SK-N-DZ (cell line): ENCODE results near the gene EPC2.
"Not testable (repeated sequence)": the region's sequence is repeated elsewhere in the genome, so short reads cannot be mapped to it uniquely, and the experiment has no call there.

Experiments used
- DNase-seq: peaks from one replicate; pipeline ENCODE4 v3.0.0-alpha.2; 2015; ENCODE audit warnings: low spot score

The EPC2 gene

GRCh38 chr2:148721991-148722777 lies 77.6 kb downstream of the EPC2 start:
- no peak for DNase-seq

DNA sequence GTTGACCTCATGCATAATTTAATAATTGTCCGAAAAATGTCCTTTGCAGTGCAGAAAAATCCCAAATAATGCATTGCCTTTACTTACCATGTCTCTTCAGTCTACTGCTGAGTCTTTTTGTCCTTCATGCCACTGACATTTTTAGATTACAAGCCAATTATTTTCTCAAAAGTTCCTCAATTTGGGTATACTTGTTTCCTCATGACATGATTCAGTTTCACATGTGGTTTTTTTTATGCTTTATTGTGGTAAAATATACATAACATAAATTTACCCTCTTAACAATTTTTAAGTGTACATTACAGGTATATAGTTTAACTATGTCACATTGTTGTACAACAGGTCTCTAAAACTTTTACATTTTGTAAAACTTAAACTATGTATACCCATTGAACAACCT lies 81.0 kb downstream of the EPC2 start:
- DNase-seq: no peak

GRCh38 chr2:148726228-148726627 lies 81.7 kb downstream of the EPC2 start:
- DNase-seq: no peak

DNA sequence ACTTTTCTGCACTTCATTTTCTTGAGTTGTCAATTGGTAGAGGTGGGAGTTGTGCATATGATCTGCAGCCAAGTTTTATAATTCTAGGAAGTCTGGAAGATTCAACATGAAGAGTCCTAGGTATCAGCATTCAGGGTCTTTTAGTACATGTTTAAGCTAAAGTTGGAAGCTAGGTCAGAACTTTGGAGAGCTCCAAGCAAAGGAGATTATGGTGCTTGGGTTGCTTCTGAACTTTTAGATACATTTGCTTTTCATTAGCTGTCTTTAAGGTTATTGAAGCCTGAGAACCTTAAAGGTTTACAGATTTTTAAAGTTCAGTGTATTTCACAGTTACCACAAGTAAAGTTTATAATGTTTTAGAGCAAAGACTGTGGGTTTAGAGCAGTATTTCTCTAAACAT lies 85.5 kb downstream of the EPC2 start:
- no peak for DNase-seq

DNA sequence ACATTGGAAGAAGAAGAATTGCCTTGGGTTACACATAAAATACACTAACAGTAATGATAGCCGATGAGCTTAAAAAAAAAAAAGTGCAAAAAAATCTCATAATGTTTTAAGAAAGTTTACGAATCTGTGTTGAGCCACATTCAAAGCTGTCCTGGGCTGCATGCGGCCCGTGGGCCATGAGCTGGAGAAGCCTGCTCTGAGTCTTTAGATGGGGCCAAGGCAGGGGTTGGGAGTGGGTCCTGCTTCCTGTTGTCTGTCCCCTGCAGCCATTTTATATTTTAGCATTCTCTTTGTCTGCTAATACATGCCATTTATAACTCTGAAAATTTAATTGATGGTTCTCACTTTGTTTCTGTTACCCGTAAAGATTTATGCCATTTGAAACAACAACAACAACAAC lies 93.2 kb downstream of the EPC2 start:
- DNase-seq: no peak

DNA sequence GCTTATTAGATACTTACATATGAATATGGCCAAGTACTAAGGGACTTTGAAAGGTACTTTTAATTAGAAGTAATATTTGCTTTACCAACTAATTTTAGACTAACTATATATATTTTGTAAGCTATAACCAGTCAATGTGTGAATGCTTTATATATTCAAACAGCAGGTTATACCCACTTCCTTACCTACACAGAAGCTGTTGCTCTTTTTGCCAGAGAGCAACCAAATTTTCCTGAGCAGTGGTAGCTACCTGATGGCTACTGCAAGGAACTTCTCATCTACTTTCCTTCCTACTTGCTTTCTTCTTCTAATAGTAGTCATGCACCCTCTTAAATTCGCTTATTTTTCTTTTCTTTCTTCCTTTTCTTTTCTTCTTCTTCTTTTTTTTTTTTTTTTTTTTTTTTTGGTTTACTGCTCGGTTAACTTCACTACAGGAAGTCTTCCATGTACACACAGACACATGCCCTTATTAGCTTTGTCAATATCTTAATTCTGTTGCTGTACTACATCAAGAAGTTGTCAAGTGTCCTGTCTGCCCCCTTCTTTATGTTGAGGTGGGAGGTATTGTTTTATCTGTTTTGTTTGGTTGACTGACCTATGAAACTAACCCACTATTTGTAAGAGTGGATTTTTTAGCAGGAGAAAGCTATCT lies 95.0 kb downstream of the EPC2 start:
- DNase-seq: no peak

- no peak for DNase-seq
These were observed 97.8 kb downstream of the EPC2 start for GRCh38 chr2:148742373-148742772.

DNA sequence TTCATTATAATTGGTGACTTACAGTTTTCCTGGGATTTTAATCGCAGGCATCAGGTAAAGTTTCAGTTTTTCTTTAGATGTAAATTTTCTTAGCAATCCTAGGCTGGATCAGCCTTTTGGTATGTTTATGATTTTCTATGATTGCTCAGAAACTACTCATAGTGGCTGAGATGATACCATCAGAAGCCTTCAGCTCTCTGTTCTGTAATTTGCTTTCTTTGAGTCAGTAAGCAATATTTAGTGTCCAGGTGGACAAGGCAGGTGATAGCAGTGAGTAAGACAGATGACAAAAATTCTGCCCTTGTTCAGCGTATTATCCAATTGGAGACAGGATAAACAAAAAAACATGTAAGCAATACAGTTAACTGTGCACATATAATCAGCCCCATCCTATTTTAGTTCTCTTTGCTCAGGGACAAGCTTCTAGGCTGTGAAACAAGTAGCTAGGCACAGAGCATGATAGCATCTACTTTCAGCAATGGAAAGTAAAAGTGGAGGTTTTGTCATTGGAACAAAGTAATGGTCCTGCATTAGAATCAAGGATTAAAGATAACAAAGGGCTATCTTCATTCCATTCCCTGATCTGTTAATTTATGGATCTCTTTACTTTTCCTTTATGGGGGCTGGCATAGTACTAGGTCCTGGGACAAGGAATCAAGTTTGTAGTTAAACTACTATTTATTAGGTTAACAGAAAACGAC lies 100.8 kb downstream of the EPC2 start:
- no peak for DNase-seq

GRCh38 chr2:148746973-148747372 lies 102.4 kb downstream of the EPC2 start:
- DNase-seq: no peak

DNA sequence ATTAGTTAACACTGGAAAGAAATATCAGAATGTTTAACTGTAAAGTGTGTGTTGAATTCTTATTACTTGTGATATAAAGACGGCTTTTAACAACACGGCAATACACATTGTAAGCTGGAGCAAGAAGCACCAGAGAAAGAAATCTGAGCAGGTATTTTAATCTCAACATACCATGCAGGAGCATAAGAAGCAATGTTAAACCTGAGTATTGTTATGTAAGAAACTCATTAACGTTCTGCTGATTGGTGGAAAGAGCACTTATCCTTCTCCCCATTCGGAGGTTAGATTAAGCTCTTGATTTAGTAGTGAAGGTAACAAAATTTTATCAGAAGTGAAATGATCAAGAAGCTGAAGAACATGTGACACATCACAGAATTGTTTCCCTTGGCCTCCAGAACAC lies 107.4 kb downstream of the EPC2 start:
- no peak for DNase-seq

GRCh38 chr2:148752977-148753376 lies 108.4 kb downstream of the EPC2 start:
- DNase-seq: no peak

GRCh38 chr2:148754864-148755263 lies 110.3 kb downstream of the EPC2 start:
- DNase-seq: no peak

- no peak for DNase-seq
These were observed 111.9 kb downstream of the EPC2 start for GRCh38 chr2:148756292-148756975.

GRCh38 chr2:148764815-148765214 lies 120.3 kb downstream of the EPC2 start:
- DNase-seq: no peak

- DNase-seq: no peak
These were observed 125.5 kb downstream of the EPC2 start for GRCh38 chr2:148770047-148770446.

GRCh38 chr2:148781544-148781943 lies 137.0 kb downstream of the EPC2 start:
- DNase-seq: no peak

GRCh38 chr2:148789059-148789458 lies 144.5 kb downstream of the EPC2 start:
- no peak for DNase-seq

DNA sequence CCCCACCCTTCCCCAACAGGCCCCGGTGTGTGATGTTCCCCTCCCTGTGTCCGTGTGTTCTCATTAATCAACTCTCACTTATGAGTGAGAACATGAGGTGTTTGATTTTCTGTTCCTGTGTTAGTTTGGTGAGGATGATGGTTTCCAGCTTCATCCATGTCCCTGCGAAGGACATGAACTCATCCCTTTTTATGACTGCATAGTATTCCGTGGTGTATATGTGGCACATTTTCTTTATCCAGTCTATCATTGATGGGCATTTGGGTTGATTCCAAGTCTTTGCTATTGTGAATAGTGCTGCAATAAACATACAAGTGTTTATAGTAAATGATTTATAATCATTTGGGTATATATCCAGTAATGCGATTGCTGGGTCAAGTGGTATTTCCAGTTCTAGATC lies 145.6 kb downstream of the EPC2 start:
- not testable (repeated sequence) for DNase-seq

GRCh38 chr2:148794558-148794957 lies 150.0 kb downstream of the EPC2 start:
- no peak for DNase-seq

GRCh38 chr2:148796735-148797512 lies 152.4 kb downstream of the EPC2 start:
- no peak for DNase-seq
